Measurements from ENCODE around the gene UBE3B.

GRCh38 chr12:109535863-109536250 lies 58.4 kb downstream of the UBE3B start:
- TF ChIP-seq, protein P1, sequence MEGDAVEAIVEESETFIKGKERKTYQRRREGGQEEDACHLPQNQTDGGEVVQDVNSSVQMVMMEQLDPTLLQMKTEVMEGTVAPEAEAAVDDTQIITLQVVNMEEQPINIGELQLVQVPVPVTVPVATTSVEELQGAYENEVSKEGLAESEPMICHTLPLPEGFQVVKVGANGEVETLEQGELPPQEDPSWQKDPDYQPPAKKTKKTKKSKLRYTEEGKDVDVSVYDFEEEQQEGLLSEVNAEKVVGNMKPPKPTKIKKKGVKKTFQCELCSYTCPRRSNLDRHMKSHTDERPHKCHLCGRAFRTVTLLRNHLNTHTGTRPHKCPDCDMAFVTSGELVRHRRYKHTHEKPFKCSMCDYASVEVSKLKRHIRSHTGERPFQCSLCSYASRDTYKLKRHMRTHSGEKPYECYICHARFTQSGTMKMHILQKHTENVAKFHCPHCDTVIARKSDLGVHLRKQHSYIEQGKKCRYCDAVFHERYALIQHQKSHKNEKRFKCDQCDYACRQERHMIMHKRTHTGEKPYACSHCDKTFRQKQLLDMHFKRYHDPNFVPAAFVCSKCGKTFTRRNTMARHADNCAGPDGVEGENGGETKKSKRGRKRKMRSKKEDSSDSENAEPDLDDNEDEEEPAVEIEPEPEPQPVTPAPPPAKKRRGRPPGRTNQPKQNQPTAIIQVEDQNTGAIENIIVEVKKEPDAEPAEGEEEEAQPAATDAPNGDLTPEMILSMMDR (IDR thresholded peaks at IDR 0.05; ENCODE audit: low read depth, low read length): no peak
- TF ChIP-seq, protein P2, sequence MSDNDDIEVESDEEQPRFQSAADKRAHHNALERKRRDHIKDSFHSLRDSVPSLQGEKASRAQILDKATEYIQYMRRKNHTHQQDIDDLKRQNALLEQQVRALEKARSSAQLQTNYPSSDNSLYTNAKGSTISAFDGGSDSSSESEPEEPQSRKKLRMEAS (IDR thresholded peaks at IDR 0.05; ENCODE audit: low read depth, low read length): no peak
- TF ChIP-seq POLR2A (IDR thresholded peaks at IDR 0.05; ENCODE audit: extremely low read depth, insufficient read length): no peak
- TF ChIP-seq MYC (IDR thresholded peaks at IDR 0.05; ENCODE audit: low read depth, low read length): no peak

Data from NB4 (cell line).